Measurements from ENCODE around the gene ZNRF3.

GRCh38 chr22:28989035-28989464 is 105.7 kb downstream of the ZNRF3 start:
- TF ChIP-seq POLR2A (IDR thresholded peaks at IDR 0.05) = no peak
- no peak for TF ChIP-seq CTCF (IDR thresholded peaks at IDR 0.05)
